Cardiac muscle cell (in vitro differentiated cells and primary cell): ENCODE results near the gene FBXO22. TPM values are rescaled to one million over a fixed set of nuclear protein-coding genes. Genes with fewer than 3 reads are reported as not detected.

Source experiments
- DNase-seq, 2 donors: peaks; one replicate each; pipeline versions ENCODE4 v3.0.0 to v3.0.0-alpha.2; 2010 to 2017; ENCODE audit warnings: low read depth in 1 of 2, low spot score in 1 of 2
- H3K27ac ChIP-seq: fragments of 200-600 bp; sonication (generic); 2 replicates; pipeline ENCODE4 v1.5.1; 2016
- H3K27me3 ChIP-seq: fragments of 200-600 bp; sonication (generic); 2 replicates; pipeline ENCODE4 v1.6.0; 2016; ENCODE audit warnings: control low read depth
- H3K36me3 ChIP-seq: fragments of 200-600 bp; sonication (generic); 2 replicates; pipeline ENCODE4 v1.5.1; 2016; ENCODE audit warnings: control low read depth
- H3K4me1 ChIP-seq: fragments of 200-600 bp; sonication (generic); 2 replicates; pipeline ENCODE4 v1.8.1; 2017; ENCODE audit warnings: low read depth, mild to moderate bottlenecking, mixed run types
- H3K4me3 ChIP-seq: fragments of 200-600 bp; sonication (generic); 2 replicates; pipeline ENCODE4 v1.5.1; 2016; ENCODE audit warnings: mild to moderate bottlenecking
- H3K9me3 ChIP-seq: fragments of 200-600 bp; sonication (generic); 2 replicates; pipeline ENCODE4 v1.5.1; 2017; ENCODE audit warnings: low read depth, mild to moderate bottlenecking, control low read depth
- CTCF ChIP-seq: IDR thresholded peaks from 2 replicates; pipeline ENCODE4 v1.5.1; 2012; ENCODE audit warnings: low read depth, mild to moderate bottlenecking, low read length
- polyA plus RNA-seq: library from polyadenylated mRNA; unstranded; fragments of >200 nt; fragmentation: Nextera tagmentation; extraction: Ambion mirVana; gene quantifications from 2 replicates; pipeline ENCODE4 v1.2.1, GENCODE V29; 2016
- total RNA-seq: library from RNA; depleted of rRNA; stranded (reverse); fragments of >200 nt; gene quantifications from 2 replicates; pipeline ENCODE4 v1.2.3, GENCODE V29; 2016

FBXO22 gene
- total and polyA plus RNA-seq, 2 experiments from 2014 or later, result 35.7 to 50.9 TPM

- H3K27ac ChIP-seq, result no peak overlapping the region
- peak; percentile 43 to 76 for DNase-seq
Observed at GRCh38 chr15:75928680-75929608, 25.3 kb downstream of the FBXO22 start.

GRCh38 chr15:75929799-75930565 is 26.3 kb downstream of the FBXO22 start:
- no peak for TF ChIP-seq CTCF
- Histone ChIP-seq H3K36me3 (peaks cover 35% of the 10 kb centered on the region), H3K27ac (peak overlapping the region; percentile 51)

More at GRCh38 chr15:75928680-75929608, 25.3 kb downstream of the FBXO22 start:
- H3K27me3 ChIP-seq, result no peaks in the 10 kb centered on the region
- H3K36me3 ChIP-seq, result peaks cover 25% of the 10 kb centered on the region
- peak; percentile 46 for TF ChIP-seq CTCF
- peaks cover 33% of the 10 kb centered on the region for H3K4me1 ChIP-seq
- no peaks in the 10 kb centered on the region for H3K9me3 ChIP-seq
- no peak overlapping the region for H3K4me3 ChIP-seq

GRCh38 chr15:75930866-75931265 is 27.2 kb downstream of the FBXO22 start:
- no peak overlapping the region for H3K4me3 ChIP-seq
- peaks cover 37% of the 10 kb centered on the region for H3K36me3 ChIP-seq
- TF ChIP-seq CTCF, result no peak
- peaks cover 18% of the 10 kb centered on the region for H3K4me1 ChIP-seq
- DNase-seq, result peak in 1 of 2 donors; percentile 57
- H3K27ac ChIP-seq, result peak overlapping the region; percentile 51
- H3K9me3 ChIP-seq, result no peaks in the 10 kb centered on the region
- H3K27me3 ChIP-seq, result no peaks in the 10 kb centered on the region

More at GRCh38 chr15:75929799-75930565, 26.3 kb downstream of the FBXO22 start:
- peak in 1 of 2 donors; percentile 29 for DNase-seq
- no peaks in the 10 kb centered on the region for H3K27me3 ChIP-seq
- H3K4me1 ChIP-seq, result peaks cover 27% of the 10 kb centered on the region
- H3K9me3 ChIP-seq, result no peaks in the 10 kb centered on the region
- H3K4me3 ChIP-seq, result no peak overlapping the region

- H3K36me3 ChIP-seq, result no peaks in the 10 kb centered on the region
- H3K4me1 ChIP-seq, result no peaks in the 10 kb centered on the region
- no peak overlapping the region for H3K4me3 ChIP-seq
- peak overlapping the region; percentile 43 for H3K27ac ChIP-seq
- H3K27me3 ChIP-seq, result no peaks in the 10 kb centered on the region
- H3K9me3 ChIP-seq, result no peaks in the 10 kb centered on the region
- TF ChIP-seq CTCF, result no peak
- no peak for DNase-seq
Observed at GRCh38 chr15:75942464-75942863, 38.8 kb downstream of the FBXO22 start.

- TF ChIP-seq CTCF, result no peak
- Histone ChIP-seq H3K4me1 (no peaks in the 10 kb centered on the region), H3K36me3 (no peaks in the 10 kb centered on the region), H3K27ac (no peak overlapping the region), H3K4me3 (no peak overlapping the region), H3K27me3 (no peaks in the 10 kb centered on the region), H3K9me3 (no peaks in the 10 kb centered on the region)
- no peak for DNase-seq
Observed at GRCh38 chr15:75943246-75943645, 39.6 kb downstream of the FBXO22 start.
